HL-60/S4 treated with phorbol 12-myristate 13-acetate at 8.2 ng/mL for 4 days and 3 days (cell line): ENCODE data around the gene RUBCN.
"Not testable (repeated sequence)": the region's sequence is repeated elsewhere in the genome, so short reads cannot be mapped to it uniquely, and the experiment has no call there.

Source experiments
- in situ Hi-C: fragments of 300-500 bp; cut with MboI; formaldehyde crosslinking; loops from 2 replicates; pipeline ENCODE4 v1.15.0; 2022; ENCODE audit warnings: low sequenced_read_pairs

Gene RUBCN

DNA sequence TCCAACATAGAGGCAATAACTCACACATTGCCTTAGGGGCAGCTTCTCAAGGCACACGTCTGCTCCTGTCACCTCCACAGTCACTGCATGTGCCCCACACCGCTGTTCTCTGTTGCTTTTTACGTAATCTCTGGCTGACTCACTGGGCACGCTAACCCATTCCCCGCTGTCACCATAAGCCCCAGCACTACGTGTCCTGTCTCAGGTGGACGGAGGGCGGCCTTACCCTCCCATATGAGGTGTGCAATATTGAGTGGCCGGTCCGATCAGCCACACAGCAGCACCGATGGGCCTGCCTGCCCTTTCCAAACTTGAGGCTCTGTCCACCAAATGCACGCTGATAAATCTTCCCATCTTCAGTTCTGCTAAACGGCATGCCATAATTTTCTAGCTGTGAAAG lies 115.2 kb downstream of the RUBCN start:
- in situ Hi-C loops, result not testable (repeated sequence)
